ENCODE results near the gene DLST.

GRCh38 chr14:74908861-74909341, 27.2 kb downstream of the DLST start:
- no peak for TF ChIP-seq CTCF (IDR thresholded peaks at IDR 0.05; ENCODE audit: poor library complexity)
- no peak for TF ChIP-seq EZH2phosphoT487 (IDR thresholded peaks at IDR 0.05; ENCODE audit: low read depth, severe bottlenecking, unreplicated experiment)

Data from hepatocyte (in vitro differentiated cells).